Gastrocnemius medialis (tissue), 4 donors: ENCODE measurements around the gene ABCC8. TPM values are rescaled to one million over a fixed set of nuclear protein-coding genes. Genes with fewer than 3 reads are reported as not detected.
A peak's percentile ranks its signal among the peaks of the same experiment; 100 is the strongest.

Source experiments
- ATAC-seq, 2 donors: fragments of 150-250 bp; one replicate each; pipeline ENCODE4 v1.9.1; 2016
- DNase-seq, 2 donors: peaks; one replicate each; pipeline ENCODE4 v3.0.0-alpha.2; 2019
- H3K27ac ChIP-seq, 4 donors: fragments of 200-600 bp; sonication (generic); 1 replicate in 1 of 4; 2 replicates in 3 of 4; pipeline ENCODE4 v1.5.1; 2016 to 2018; ENCODE audit warnings: mild to moderate bottlenecking in 2 of 4, moderate library complexity in 1 of 4
- H3K27me3 ChIP-seq, 3 donors: fragments of 200-600 bp; sonication (generic) in 2 of 3; 1 replicate in 1 of 3; 2 replicates in 2 of 3; pipeline versions ENCODE4 v1.5.1 to v1.6.0; 2016 to 2019; ENCODE audit warnings: mild to moderate bottlenecking in 1 of 3, moderate library complexity in 1 of 3
- H3K36me3 ChIP-seq, 2 donors: fragments of 200-600 bp; sonication (generic) in 1 of 2; one replicate each; pipeline ENCODE4 v1.5.1; 2017 to 2018
- H3K4me1 ChIP-seq, 2 donors: fragments of 200-600 bp; sonication (generic) in 1 of 2; one replicate each; pipeline ENCODE4 v1.5.1; 2016 to 2017; ENCODE audit warnings: mild to moderate bottlenecking in 2 of 2
- H3K4me3 ChIP-seq, 4 donors: fragments of 200-600 bp; sonication (generic) in 3 of 4; 1 replicate in 1 of 4; 2 replicates in 3 of 4; pipeline ENCODE4 v1.5.1; 2016 to 2019; ENCODE audit warnings: mild to moderate bottlenecking in 2 of 4
- H3K9me3 ChIP-seq, 3 donors: fragments of 200-600 bp; sonication (generic) in 2 of 3; 1 replicate in 1 of 3; 2 replicates in 2 of 3; pipeline ENCODE4 v1.5.1; 2016 to 2019
- POLR2A ChIP-seq, 2 donors: fragments of 450-650 bp; IDR thresholded peaks; one replicate each; pipeline ENCODE4 v1.6.1; 2017; ENCODE audit warnings: antibody characterized with exemption in 2 of 2, mild to moderate bottlenecking in 2 of 2, moderate library complexity in 2 of 2
- in situ Hi-C, 4 donors: fragments of 200-750 bp; cut with MboI; loops; one replicate each; pipeline versions ENCODE4 v1.15.0 to v1.8.0; 2017; ENCODE audit warnings: low sequenced_read_pairs in 4 of 4
- intact Hi-C: fragments of 100-400 bp; cut with DNase I; formaldehyde crosslinking; loops from one replicate; pipeline ENCODE4 v1.15.1; 2023; ENCODE audit warnings: low total_unique reads
- total RNA-seq, 4 donors: library from RNA; depleted of rRNA; stranded (reverse); fragments of >200 nt; gene quantifications; one replicate each; pipeline versions ENCODE4 v1.1.0 to v1.2.3, GENCODE V29; 2016
- TF ChIP-seq, protein P1 (sequence below), 5 experiments: fragments of 450-650 bp in 3 of 5; fragments of 200-600 bp in 2 of 5; sonication (generic) in 2 of 5; IDR thresholded peaks in 4 of 5; conservative IDR thresholded peaks in 1 of 5; 1 replicate in 4 of 5; 2 replicates in 1 of 5; pipeline ENCODE4 v1.5.1; 2016 to 2019; ENCODE audit warnings: antibody characterized with exemption in 5 of 5, mild to moderate bottlenecking in 3 of 5, moderate library complexity in 3 of 5

Gene ABCC8
- total RNA-seq, 4 donors from 2014 or later, result 0.33 to 4.0 (median 1.1) TPM

DNA sequence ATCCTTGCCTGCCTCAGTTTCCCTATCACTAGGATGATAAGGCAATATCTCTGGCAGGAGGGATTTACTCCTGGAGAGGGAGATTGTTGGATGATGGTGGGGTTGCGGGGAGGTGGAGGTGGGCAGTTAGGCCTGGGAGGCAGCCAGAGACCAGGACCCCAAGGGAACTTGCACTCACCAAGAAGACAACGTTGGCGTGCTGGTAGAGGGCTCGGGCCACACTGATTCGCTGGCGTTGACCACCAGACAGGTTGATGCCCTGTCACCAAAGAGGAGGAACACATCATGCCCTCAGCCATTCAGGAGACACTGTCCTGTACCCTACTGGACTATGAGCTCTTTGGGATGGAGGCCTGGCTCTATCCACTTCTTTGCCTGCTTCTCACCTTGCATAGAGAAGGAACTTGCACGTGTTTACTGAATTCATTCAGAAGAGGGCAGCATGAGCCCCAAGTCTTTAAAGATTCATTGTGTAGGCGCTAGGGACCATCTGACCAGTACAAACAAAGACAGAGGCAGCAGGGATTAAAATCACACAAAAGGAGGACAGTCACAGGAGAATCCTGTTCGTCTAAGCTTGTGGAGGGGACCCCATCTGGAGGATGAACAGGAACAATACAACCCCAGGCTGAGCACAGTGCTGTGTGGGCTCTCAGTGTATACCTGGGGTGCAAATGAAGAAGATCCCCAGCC is 64.0 kb downstream of the ABCC8 start:
- no peaks in the 10 kb centered on the region for H3K36me3 ChIP-seq
- no peak overlapping the region for H3K27ac ChIP-seq
- ATAC-seq (no peak), DNase-seq (no peak)
- no peak overlapping the region for H3K4me3 ChIP-seq
- in situ Hi-C loops (loop anchor here in 1 of 4 donors (25.0 kb wide), 1 partner anchor 425 kb away; no protein-coding TSS in a partner anchor), intact Hi-C loops (no loop called here)
- peaks cover 18 to 23% of the 10 kb centered on the region in 2 donors for H3K4me1 ChIP-seq
- no peaks in the 10 kb centered on the region for H3K9me3 ChIP-seq
- no peaks in the 10 kb centered on the region for H3K27me3 ChIP-seq
- TF ChIP-seq, protein P1, sequence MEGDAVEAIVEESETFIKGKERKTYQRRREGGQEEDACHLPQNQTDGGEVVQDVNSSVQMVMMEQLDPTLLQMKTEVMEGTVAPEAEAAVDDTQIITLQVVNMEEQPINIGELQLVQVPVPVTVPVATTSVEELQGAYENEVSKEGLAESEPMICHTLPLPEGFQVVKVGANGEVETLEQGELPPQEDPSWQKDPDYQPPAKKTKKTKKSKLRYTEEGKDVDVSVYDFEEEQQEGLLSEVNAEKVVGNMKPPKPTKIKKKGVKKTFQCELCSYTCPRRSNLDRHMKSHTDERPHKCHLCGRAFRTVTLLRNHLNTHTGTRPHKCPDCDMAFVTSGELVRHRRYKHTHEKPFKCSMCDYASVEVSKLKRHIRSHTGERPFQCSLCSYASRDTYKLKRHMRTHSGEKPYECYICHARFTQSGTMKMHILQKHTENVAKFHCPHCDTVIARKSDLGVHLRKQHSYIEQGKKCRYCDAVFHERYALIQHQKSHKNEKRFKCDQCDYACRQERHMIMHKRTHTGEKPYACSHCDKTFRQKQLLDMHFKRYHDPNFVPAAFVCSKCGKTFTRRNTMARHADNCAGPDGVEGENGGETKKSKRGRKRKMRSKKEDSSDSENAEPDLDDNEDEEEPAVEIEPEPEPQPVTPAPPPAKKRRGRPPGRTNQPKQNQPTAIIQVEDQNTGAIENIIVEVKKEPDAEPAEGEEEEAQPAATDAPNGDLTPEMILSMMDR (IDR thresholded peaks at IDR 0.05 in 4 of 5, conservative IDR thresholded peaks at IDR 0.05 in 1 of 5), result no peak
- no peak for TF ChIP-seq POLR2A (IDR thresholded peaks at IDR 0.05)

GRCh38 chr11:17411418-17411817 is 65.2 kb downstream of the ABCC8 start:
- Histone ChIP-seq H3K9me3 (no peaks in the 10 kb centered on the region), H3K4me1 (peaks cover 17 to 22% of the 10 kb centered on the region in 2 donors), H3K36me3 (no peaks in the 10 kb centered on the region), H3K27me3 (no peaks in the 10 kb centered on the region), H3K27ac (peak overlapping the region in 1 of 4 donors; percentile 10), H3K4me3 (no peak overlapping the region)
- no peak for TF ChIP-seq POLR2A (IDR thresholded peaks at IDR 0.05)
- TF ChIP-seq, protein P1 (IDR thresholded peaks at IDR 0.05 in 4 of 5, conservative IDR thresholded peaks at IDR 0.05 in 1 of 5), result no peak
- intact Hi-C loops (no loop called here), in situ Hi-C loops (loop anchor here in 1 of 4 donors (25.0 kb wide), 1 partner anchor 426 kb away; no protein-coding TSS in a partner anchor)
- DNase-seq, result no peak
- ATAC-seq, result no peak

DNA sequence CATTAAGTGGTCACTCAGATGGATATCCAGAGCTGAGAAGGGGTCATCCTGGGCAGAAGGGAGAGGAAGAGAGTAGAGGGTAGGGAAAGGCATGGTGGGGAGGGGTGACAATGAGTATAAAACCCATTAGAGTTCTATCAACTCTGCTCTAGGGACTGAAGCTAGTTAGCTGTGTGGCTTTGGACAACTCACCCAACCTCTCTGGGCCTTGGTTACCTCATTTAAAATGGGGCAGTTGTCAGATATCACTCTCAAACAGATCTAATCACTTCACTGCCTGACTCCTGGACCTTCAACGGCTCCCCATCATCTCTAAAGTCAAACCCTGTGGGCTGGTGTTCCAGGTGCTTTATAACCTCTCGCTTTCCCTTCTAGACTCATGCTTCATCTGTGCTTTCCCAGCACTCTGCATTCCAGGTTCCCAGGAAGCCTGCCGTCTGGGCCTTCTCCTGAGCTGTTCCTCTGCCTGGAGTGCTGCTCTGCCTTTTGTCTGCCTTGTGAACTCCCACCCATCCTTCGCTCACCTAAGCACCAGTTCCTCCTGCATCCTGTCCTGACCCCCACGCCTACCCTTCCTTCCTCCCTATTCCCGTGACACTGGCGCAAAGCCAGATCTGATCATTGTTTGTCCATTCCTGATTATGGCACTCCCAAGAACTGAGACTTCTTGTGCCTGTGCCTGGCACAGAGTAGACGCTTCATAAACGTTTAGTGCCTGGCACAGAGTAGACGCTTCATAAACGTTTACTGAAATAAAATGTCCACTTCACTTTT is 65.9 kb downstream of the ABCC8 start:
- ATAC-seq (no peak), DNase-seq (no peak)
- peak overlapping the region in 1 of 4 donors; percentile 10 for H3K27ac ChIP-seq
- no peak overlapping the region for H3K4me3 ChIP-seq
- peaks cover 19 to 23% of the 10 kb centered on the region in 2 donors for H3K4me1 ChIP-seq
- intact Hi-C loops, result no loop called here
- in situ Hi-C loops, result loop anchor here in 1 of 4 donors (25.0 kb wide), 1 partner anchor 427 kb away; no protein-coding TSS in a partner anchor
- H3K9me3 ChIP-seq, result no peaks in the 10 kb centered on the region
- no peaks in the 10 kb centered on the region for H3K36me3 ChIP-seq
- no peaks in the 10 kb centered on the region for H3K27me3 ChIP-seq
- no peak for TF ChIP-seq POLR2A (IDR thresholded peaks at IDR 0.05)
- TF ChIP-seq, protein P1 (IDR thresholded peaks at IDR 0.05 in 4 of 5, conservative IDR thresholded peaks at IDR 0.05 in 1 of 5), result no peak

DNA sequence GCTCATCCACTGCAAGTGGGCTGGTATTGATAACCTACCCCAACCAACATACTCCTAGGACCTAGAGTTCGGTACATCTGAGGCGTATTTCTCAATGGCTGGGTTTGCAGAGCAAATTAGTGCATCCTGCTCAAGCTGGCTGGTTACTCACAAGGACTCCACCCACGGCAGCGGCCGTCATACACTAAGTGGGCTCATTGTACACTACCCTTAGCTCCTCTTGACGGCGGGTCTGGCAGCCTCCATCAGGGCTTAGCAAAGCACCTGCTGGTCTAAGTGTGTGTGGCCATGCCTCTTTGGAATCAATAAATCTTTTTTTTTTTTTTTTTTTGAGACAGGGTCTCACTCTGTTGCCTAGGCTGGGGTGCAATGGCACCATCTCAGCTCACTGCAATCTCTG is 68.0 kb downstream of the ABCC8 start:
- no peak for DNase-seq

More for the DNA sequence above, 68.0 kb downstream of the ABCC8 start:
- TF ChIP-seq, protein P1 (IDR thresholded peaks at IDR 0.05 in 4 of 5, conservative IDR thresholded peaks at IDR 0.05 in 1 of 5), result no peak
- TF ChIP-seq POLR2A (IDR thresholded peaks at IDR 0.05), result no peak
- no peak overlapping the region for H3K4me3 ChIP-seq
- in situ Hi-C loops (loop anchor here in 1 of 4 donors (25.0 kb wide), 1 partner anchor 429 kb away; no protein-coding TSS in a partner anchor), intact Hi-C loops (loop anchor here (5.0 kb wide), 2 partner anchors 389 to 434 kb away; no protein-coding TSS in a partner anchor)
- H3K36me3 ChIP-seq, result no peaks in the 10 kb centered on the region
- no peak overlapping the region for H3K27ac ChIP-seq
- no peaks in the 10 kb centered on the region for H3K9me3 ChIP-seq
- peaks cover 30 to 34% of the 10 kb centered on the region in 2 donors for H3K4me1 ChIP-seq
- no peaks in the 10 kb centered on the region for H3K27me3 ChIP-seq
- no peak for ATAC-seq
